SK-N-SH treated with all-trans-retinoic acid at 6 μM for 48 hours (cell line): ENCODE measurements around the gene CENPM.

ENCODE experiments used
- ATAC-seq: fragments of 200-7000 bp; cut with Tn5 transposase; 3 replicates; pipeline ENCODE4 v1.9.1; 2020; ENCODE audit warnings: mild to moderate bottlenecking, moderate library complexity
- ARNTL ChIP-seq: fragments of 450-650 bp; formaldehyde crosslinking; IDR thresholded peaks from 2 replicates; pipeline ENCODE4 v1.5.0; 2020; ENCODE audit warnings: low read depth, mild to moderate bottlenecking, moderate library complexity, borderline replicate concordance
- CREB5 ChIP-seq: fragments of 250-450 bp; sonication (Bioruptor Pico); IDR thresholded peaks from 2 replicates; pipeline ENCODE4 v1.5.1; 2020; ENCODE audit warnings: low read depth, mild to moderate bottlenecking, moderate library complexity
- CSDC2 ChIP-seq: fragments of 250-450 bp; sonication (Bioruptor Pico); IDR thresholded peaks from 2 replicates; pipeline ENCODE4 v1.5.0; 2020; ENCODE audit warnings: mild to moderate bottlenecking, moderate library complexity
- ESRRG ChIP-seq: fragments of 250-450 bp; sonication (Bioruptor Pico); IDR thresholded peaks from 2 replicates; pipeline ENCODE4 v1.6.1; 2021; ENCODE audit warnings: mild to moderate bottlenecking
- GLIS3 ChIP-seq: fragments of 250-450 bp; sonication (Bioruptor Pico); IDR thresholded peaks from 2 replicates; pipeline ENCODE4 v1.5.0; 2020; ENCODE audit warnings: mild to moderate bottlenecking, moderate library complexity
- ISL1 ChIP-seq: fragments of 250-450 bp; sonication (Bioruptor Pico); IDR thresholded peaks from 2 replicates; pipeline ENCODE4 v2.1.2; 2022; ENCODE audit warnings: mild to moderate bottlenecking, moderate library complexity
- OSR1 ChIP-seq: fragments of 250-450 bp; sonication (Bioruptor Pico); IDR thresholded peaks from 2 replicates; pipeline ENCODE4 v1.8.0; 2022; ENCODE audit warnings: moderate library complexity, mild to moderate bottlenecking, inconsistent platforms
- POU6F1 ChIP-seq: fragments of 250-450 bp; sonication (Bioruptor Pico); IDR thresholded peaks from 2 replicates; pipeline ENCODE4 v1.8.0; 2021; ENCODE audit warnings: low read depth, mild to moderate bottlenecking, moderate library complexity, borderline replicate concordance
- SNAI2 ChIP-seq: fragments of 250-450 bp; sonication (Bioruptor Pico); IDR thresholded peaks from 2 replicates; pipeline ENCODE4 v1.5.0; 2020; ENCODE audit warnings: mild to moderate bottlenecking, moderate library complexity
- TCF4 ChIP-seq: fragments of 250-450 bp; sonication (Bioruptor Pico); IDR thresholded peaks from 2 replicates; pipeline ENCODE4 v1.8.0; 2021; ENCODE audit warnings: mild to moderate bottlenecking, moderate library complexity, borderline replicate concordance
- ZC3H10 ChIP-seq: fragments of 250-450 bp; sonication (Bioruptor Pico); IDR thresholded peaks from 2 replicates; pipeline ENCODE4 v1.5.1; 2021; ENCODE audit warnings: mild to moderate bottlenecking, moderate library complexity
- ZNF565 ChIP-seq: fragments of 450-650 bp; formaldehyde crosslinking; conservative IDR thresholded peaks from 2 replicates; pipeline ENCODE4 v1.5.0; 2020; ENCODE audit warnings: low read depth, mild to moderate bottlenecking, moderate library complexity
- ZNF70 ChIP-seq: fragments of 450-650 bp; formaldehyde crosslinking; IDR thresholded peaks from 2 replicates; pipeline ENCODE4 v1.5.0; 2020; ENCODE audit warnings: mild to moderate bottlenecking, moderate library complexity
- ZNF8 ChIP-seq: fragments of 450-650 bp; formaldehyde crosslinking; IDR thresholded peaks from 2 replicates; pipeline ENCODE4 v1.5.0; 2020; ENCODE audit warnings: mild to moderate bottlenecking, moderate library complexity
- TF ChIP-seq, protein P1 (sequence below): fragments of 250-450 bp; sonication (Bioruptor Pico); IDR thresholded peaks from 2 replicates; pipeline ENCODE4 v1.5.1; 2021; ENCODE audit warnings: mild to moderate bottlenecking, moderate library complexity
- TF ChIP-seq, protein P2 (sequence below): fragments of 250-450 bp; sonication (Bioruptor Pico); IDR thresholded peaks from 2 replicates; pipeline ENCODE4 v1.5.0; 2020; ENCODE audit warnings: mild to moderate bottlenecking, moderate library complexity
- TF ChIP-seq, protein P3 (sequence below): fragments of 250-450 bp; sonication (Bioruptor Pico); IDR thresholded peaks from 2 replicates; pipeline ENCODE4 v1.8.0; 2020; ENCODE audit warnings: mild to moderate bottlenecking, moderate library complexity, borderline replicate concordance

Gene CENPM

DNA sequence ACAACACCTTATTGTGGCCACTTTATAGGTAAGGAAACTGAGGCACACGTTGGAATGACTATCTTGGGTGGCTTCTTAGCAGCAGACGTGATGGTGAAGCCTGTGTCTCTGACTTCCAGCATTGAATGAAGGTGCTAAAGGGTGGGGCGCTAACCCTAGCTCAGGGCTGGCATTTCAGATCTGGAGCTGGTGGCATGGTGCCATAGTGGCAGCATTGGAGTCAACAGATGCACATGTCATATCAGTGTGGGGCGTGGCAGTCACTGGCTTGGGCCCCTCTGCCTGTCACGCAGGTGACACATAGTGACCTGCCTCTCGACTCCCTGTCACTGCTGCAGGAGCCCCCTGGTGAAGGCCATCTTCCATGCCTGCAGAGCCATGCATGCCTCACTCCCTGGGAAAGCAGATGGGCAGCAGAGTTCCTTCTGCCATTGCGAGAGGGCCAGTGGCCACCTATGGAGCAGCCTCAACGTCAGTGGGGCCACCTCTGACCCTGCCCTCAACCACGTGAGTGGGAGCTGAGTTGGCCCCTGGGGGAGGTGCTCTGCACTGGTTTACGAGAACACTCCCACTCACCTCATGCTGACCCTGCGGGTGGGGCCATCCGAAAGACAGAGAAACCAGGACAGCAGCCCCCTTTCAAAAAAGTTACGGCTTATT is 46.8 kb downstream of the CENPM start:
- TF ChIP-seq, protein P1, sequence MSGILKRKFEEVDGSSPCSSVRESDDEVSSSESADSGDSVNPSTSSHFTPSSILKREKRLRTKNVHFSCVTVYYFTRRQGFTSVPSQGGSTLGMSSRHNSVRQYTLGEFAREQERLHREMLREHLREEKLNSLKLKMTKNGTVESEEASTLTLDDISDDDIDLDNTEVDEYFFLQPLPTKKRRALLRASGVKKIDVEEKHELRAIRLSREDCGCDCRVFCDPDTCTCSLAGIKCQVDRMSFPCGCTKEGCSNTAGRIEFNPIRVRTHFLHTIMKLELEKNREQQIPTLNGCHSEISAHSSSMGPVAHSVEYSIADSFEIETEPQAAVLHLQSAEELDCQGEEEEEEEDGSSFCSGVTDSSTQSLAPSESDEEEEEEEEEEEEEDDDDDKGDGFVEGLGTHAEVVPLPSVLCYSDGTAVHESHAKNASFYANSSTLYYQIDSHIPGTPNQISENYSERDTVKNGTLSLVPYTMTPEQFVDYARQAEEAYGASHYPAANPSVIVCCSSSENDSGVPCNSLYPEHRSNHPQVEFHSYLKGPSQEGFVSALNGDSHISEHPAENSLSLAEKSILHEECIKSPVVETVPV (CRISPR knock-in tag): no peak
- no peak for TF ChIP-seq ZNF565 (CRISPR knock-in tag)
- TF ChIP-seq ESRRG: no peak
- no peak for TF ChIP-seq POU6F1 (CRISPR knock-in tag)
- no peak for TF ChIP-seq ARNTL
- TF ChIP-seq, protein P2, sequence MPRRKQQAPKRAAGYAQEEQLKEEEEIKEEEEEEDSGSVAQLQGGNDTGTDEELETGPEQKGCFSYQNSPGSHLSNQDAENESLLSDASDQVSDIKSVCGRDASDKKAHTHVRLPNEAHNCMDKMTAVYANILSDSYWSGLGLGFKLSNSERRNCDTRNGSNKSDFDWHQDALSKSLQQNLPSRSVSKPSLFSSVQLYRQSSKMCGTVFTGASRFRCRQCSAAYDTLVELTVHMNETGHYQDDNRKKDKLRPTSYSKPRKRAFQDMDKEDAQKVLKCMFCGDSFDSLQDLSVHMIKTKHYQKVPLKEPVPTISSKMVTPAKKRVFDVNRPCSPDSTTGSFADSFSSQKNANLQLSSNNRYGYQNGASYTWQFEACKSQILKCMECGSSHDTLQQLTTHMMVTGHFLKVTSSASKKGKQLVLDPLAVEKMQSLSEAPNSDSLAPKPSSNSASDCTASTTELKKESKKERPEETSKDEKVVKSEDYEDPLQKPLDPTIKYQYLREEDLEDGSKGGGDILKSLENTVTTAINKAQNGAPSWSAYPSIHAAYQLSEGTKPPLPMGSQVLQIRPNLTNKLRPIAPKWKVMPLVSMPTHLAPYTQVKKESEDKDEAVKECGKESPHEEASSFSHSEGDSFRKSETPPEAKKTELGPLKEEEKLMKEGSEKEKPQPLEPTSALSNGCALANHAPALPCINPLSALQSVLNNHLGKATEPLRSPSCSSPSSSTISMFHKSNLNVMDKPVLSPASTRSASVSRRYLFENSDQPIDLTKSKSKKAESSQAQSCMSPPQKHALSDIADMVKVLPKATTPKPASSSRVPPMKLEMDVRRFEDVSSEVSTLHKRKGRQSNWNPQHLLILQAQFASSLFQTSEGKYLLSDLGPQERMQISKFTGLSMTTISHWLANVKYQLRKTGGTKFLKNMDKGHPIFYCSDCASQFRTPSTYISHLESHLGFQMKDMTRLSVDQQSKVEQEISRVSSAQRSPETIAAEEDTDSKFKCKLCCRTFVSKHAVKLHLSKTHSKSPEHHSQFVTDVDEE (CRISPR knock-in tag): no peak
- TF ChIP-seq ZNF8 (CRISPR knock-in tag): no peak
- no peak for TF ChIP-seq GLIS3 (CRISPR knock-in tag)
- TF ChIP-seq ZC3H10 (CRISPR knock-in tag): no peak
- no peak for TF ChIP-seq ISL1 (CRISPR knock-in tag)
- TF ChIP-seq SNAI2 (CRISPR knock-in tag): no peak
- TF ChIP-seq OSR1 (CRISPR knock-in tag): no peak
- TF ChIP-seq, protein P3, sequence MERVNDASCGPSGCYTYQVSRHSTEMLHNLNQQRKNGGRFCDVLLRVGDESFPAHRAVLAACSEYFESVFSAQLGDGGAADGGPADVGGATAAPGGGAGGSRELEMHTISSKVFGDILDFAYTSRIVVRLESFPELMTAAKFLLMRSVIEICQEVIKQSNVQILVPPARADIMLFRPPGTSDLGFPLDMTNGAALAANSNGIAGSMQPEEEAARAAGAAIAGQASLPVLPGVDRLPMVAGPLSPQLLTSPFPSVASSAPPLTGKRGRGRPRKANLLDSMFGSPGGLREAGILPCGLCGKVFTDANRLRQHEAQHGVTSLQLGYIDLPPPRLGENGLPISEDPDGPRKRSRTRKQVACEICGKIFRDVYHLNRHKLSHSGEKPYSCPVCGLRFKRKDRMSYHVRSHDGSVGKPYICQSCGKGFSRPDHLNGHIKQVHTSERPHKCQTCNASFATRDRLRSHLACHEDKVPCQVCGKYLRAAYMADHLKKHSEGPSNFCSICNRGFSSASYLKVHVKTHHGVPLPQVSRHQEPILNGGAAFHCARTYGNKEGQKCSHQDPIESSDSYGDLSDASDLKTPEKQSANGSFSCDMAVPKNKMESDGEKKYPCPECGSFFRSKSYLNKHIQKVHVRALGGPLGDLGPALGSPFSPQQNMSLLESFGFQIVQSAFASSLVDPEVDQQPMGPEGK (CRISPR knock-in tag): no peak
- TF ChIP-seq CSDC2: no peak
- no peak for TF ChIP-seq CREB5 (CRISPR knock-in tag)
- no peak for ATAC-seq

- TF ChIP-seq ISL1 (CRISPR knock-in tag) (no peak), SNAI2 (CRISPR knock-in tag) (no peak), POU6F1 (CRISPR knock-in tag) (no peak), TCF4 (no peak), ZNF70 (CRISPR knock-in tag) (no peak)
- TF ChIP-seq, protein P2 (CRISPR knock-in tag): no peak
These were observed 47.8 kb downstream of the CENPM start for GRCh38 chr22:41899110-41899509.

More at GRCh38 chr22:41899110-41899509, 47.8 kb downstream of the CENPM start:
- no peak for ATAC-seq
